Nephron (organoid): ENCODE results near the gene HTR3B.
"Not testable (repeated sequence)": the region's sequence is repeated elsewhere in the genome, so short reads cannot be mapped to it uniquely, and the experiment has no call there.

Experiments used
- H3K27ac Mint-ChIP-seq, 3 experiments: 2 replicates each; pipeline ENCODE4 v1.8.0; 2020; ENCODE audit warnings: mixed read lengths in 3 of 3, mild to moderate bottlenecking in 2 of 3, moderate library complexity in 1 of 3
- H3K27me3 Mint-ChIP-seq: 2 replicates; pipeline ENCODE4 v1.8.0; 2021; ENCODE audit warnings: low read depth, mild to moderate bottlenecking, moderate library complexity, mixed read lengths
- H3K36me3 Mint-ChIP-seq: 2 replicates; pipeline ENCODE4 v1.8.0; 2020; ENCODE audit warnings: low read depth, mixed read lengths
- H3K4me1 Mint-ChIP-seq: 2 replicates; pipeline ENCODE4 v1.8.0; 2020; ENCODE audit warnings: mixed read lengths
- H3K4me3 Mint-ChIP-seq, 3 experiments: 2 replicates each; pipeline ENCODE4 v1.8.0; 2020; ENCODE audit warnings: mild to moderate bottlenecking in 3 of 3, mixed read lengths in 3 of 3, moderate library complexity in 2 of 3
- H3K9me3 Mint-ChIP-seq: 2 replicates; pipeline ENCODE4 v1.8.0; 2020; ENCODE audit warnings: mixed read lengths
- TF ChIP-seq, protein P1 (sequence below), 3 experiments: fragments of 200-600 bp; sonication (generic); IDR thresholded peaks; one replicate each; pipeline ENCODE4 v1.5.0; 2021; ENCODE audit warnings: antibody characterized with exemption in 3 of 3; ENCODE audit not compliant: unreplicated experiment in 3 of 3

HTR3B gene

GRCh38 chr11:113942256-113942655 is 37.7 kb downstream of the HTR3B start:
- TF ChIP-seq, protein P1, sequence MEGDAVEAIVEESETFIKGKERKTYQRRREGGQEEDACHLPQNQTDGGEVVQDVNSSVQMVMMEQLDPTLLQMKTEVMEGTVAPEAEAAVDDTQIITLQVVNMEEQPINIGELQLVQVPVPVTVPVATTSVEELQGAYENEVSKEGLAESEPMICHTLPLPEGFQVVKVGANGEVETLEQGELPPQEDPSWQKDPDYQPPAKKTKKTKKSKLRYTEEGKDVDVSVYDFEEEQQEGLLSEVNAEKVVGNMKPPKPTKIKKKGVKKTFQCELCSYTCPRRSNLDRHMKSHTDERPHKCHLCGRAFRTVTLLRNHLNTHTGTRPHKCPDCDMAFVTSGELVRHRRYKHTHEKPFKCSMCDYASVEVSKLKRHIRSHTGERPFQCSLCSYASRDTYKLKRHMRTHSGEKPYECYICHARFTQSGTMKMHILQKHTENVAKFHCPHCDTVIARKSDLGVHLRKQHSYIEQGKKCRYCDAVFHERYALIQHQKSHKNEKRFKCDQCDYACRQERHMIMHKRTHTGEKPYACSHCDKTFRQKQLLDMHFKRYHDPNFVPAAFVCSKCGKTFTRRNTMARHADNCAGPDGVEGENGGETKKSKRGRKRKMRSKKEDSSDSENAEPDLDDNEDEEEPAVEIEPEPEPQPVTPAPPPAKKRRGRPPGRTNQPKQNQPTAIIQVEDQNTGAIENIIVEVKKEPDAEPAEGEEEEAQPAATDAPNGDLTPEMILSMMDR (IDR thresholded peaks at IDR 0.05; ENCODE audit: unreplicated experiment in 3 of 3) = no peak
- Mint-ChIP-seq H3K36me3 (no peaks in the 10 kb centered on the region), H3K9me3 (no peaks in the 10 kb centered on the region), H3K4me3 (no peak overlapping the region), H3K27ac (no peak overlapping the region), H3K27me3 (peaks cover 5% of the 10 kb centered on the region), H3K4me1 (no peaks in the 10 kb centered on the region)

- not testable (repeated sequence) for H3K4me3 Mint-ChIP-seq, H3K27me3 Mint-ChIP-seq, H3K4me1 Mint-ChIP-seq, H3K9me3 Mint-ChIP-seq, H3K36me3 Mint-ChIP-seq, H3K27ac Mint-ChIP-seq
These were observed 41.6 kb downstream of the HTR3B start for GRCh38 chr11:113946162-113946561.

- no peaks in the 10 kb centered on the region for H3K9me3 Mint-ChIP-seq
These were observed 43.4 kb downstream of the HTR3B start for GRCh38 chr11:113947994-113948393.

GRCh38 chr11:113949891-113950290 is 45.3 kb downstream of the HTR3B start:
- Mint-ChIP-seq H3K36me3 (no peaks in the 10 kb centered on the region), H3K9me3 (no peaks in the 10 kb centered on the region), H3K4me1 (no peaks in the 10 kb centered on the region), H3K27ac (no peak overlapping the region), H3K27me3 (peaks cover 29% of the 10 kb centered on the region), H3K4me3 (no peak overlapping the region)
- TF ChIP-seq, protein P1 (IDR thresholded peaks at IDR 0.05; ENCODE audit: unreplicated experiment in 3 of 3) = no peak

More at GRCh38 chr11:113947994-113948393, 43.4 kb downstream of the HTR3B start:
- TF ChIP-seq, protein P1 (IDR thresholded peaks at IDR 0.05; ENCODE audit: unreplicated experiment in 3 of 3) = no peak
- H3K36me3 Mint-ChIP-seq = no peaks in the 10 kb centered on the region
- no peak overlapping the region for H3K27ac Mint-ChIP-seq
- peaks cover 15% of the 10 kb centered on the region for H3K27me3 Mint-ChIP-seq
- H3K4me3 Mint-ChIP-seq = no peak overlapping the region
- H3K4me1 Mint-ChIP-seq = no peaks in the 10 kb centered on the region

- no peak overlapping the region for H3K27ac Mint-ChIP-seq
- TF ChIP-seq, protein P1 (IDR thresholded peaks at IDR 0.05; ENCODE audit: unreplicated experiment in 3 of 3) = no peak
- H3K9me3 Mint-ChIP-seq = no peaks in the 10 kb centered on the region
- H3K4me1 Mint-ChIP-seq = no peaks in the 10 kb centered on the region
- no peaks in the 10 kb centered on the region for H3K36me3 Mint-ChIP-seq
- peaks cover 24% of the 10 kb centered on the region for H3K27me3 Mint-ChIP-seq
- no peak overlapping the region for H3K4me3 Mint-ChIP-seq
These were observed 46.9 kb downstream of the HTR3B start for GRCh38 chr11:113951537-113951936.

DNA sequence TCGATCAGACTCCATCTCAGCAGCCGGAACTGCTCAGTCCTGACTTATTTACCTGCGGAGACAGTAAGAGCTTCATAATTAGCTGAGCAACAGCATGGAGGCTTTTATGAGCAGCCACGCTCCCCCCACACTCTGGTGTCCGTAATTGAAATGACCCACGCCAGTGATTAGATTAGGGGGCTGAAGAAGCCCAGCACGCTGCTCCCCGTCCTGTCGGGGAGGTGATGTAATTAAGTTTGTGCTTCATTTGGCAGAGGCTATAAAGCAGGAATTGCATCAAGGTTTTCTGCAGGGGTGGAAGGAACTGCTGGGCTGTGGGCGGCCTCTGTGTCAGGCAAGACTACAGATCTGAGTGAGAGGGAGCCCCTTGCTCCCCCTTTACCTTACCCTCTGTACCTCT is 47.5 kb downstream of the HTR3B start:
- peaks cover 24% of the 10 kb centered on the region for H3K27me3 Mint-ChIP-seq
- H3K36me3 Mint-ChIP-seq = no peaks in the 10 kb centered on the region
- no peaks in the 10 kb centered on the region for H3K9me3 Mint-ChIP-seq

More for the DNA sequence above, 47.5 kb downstream of the HTR3B start:
- no peaks in the 10 kb centered on the region for H3K4me1 Mint-ChIP-seq
- TF ChIP-seq, protein P1 (IDR thresholded peaks at IDR 0.05; ENCODE audit: unreplicated experiment in 3 of 3) = no peak
- no peak overlapping the region for H3K27ac Mint-ChIP-seq
- H3K4me3 Mint-ChIP-seq = no peak overlapping the region
